Calu3 (cell line): ENCODE results near the gene PLN. TPM values are rescaled to one million over a fixed set of nuclear protein-coding genes. Genes with fewer than 3 reads are reported as not detected.

Experiments
- BruUV-seq: library from RNA; stranded (reverse); fragments of 400-500 nt; replicated peaks from 2 replicates; lab custom pipeline; 2021; lab: Mats Ljungman, UMichigan
- CTCF ChIA-PET: fragments of 300-600 bp; sonication (Branson Sonifier 250); formaldehyde crosslinking; loops from one replicate; lab custom pipeline; 2022; ENCODE audit warnings: antibody characterized with exemption; lab: Charles Lee
- DNase-seq: peaks from one replicate; pipeline ENCODE4 v3.0.0; 2022
- H3K27ac Mint-ChIP-seq: one replicate; pipeline ENCODE4 v1.8.0; 2022; ENCODE audit warnings: mixed read lengths; ENCODE audit not compliant: unreplicated experiment
- H3K27me3 Mint-ChIP-seq: one replicate; pipeline ENCODE4 v1.8.0; 2022; ENCODE audit warnings: mixed read lengths; ENCODE audit not compliant: unreplicated experiment
- H3K36me3 Mint-ChIP-seq: one replicate; pipeline ENCODE4 v1.8.0; 2022; ENCODE audit warnings: mild to moderate bottlenecking, moderate library complexity, mixed read lengths; ENCODE audit not compliant: insufficient read depth, unreplicated experiment
- H3K4me1 Mint-ChIP-seq: one replicate; pipeline ENCODE4 v1.8.0; 2022; ENCODE audit warnings: mild to moderate bottlenecking, low read depth, mixed read lengths; ENCODE audit not compliant: unreplicated experiment
- H3K4me3 Mint-ChIP-seq: one replicate; pipeline ENCODE4 v1.8.0; 2022; ENCODE audit warnings: mild to moderate bottlenecking, low read depth, moderate library complexity, mixed read lengths; ENCODE audit not compliant: unreplicated experiment
- H3K9me3 Mint-ChIP-seq: one replicate; pipeline ENCODE4 v1.8.0; 2022; ENCODE audit warnings: low read depth, mixed read lengths; ENCODE audit not compliant: unreplicated experiment
- intact Hi-C: fragments of 100-400 bp; cut with micrococcal nuclease; formaldehyde crosslinking; loops from one replicate; pipeline ENCODE4 v1.10.0; 2022; ENCODE audit not compliant: unreplicated experiment
- total RNA-seq: library from RNA; stranded (reverse); gene quantifications from 2 replicates; pipeline ENCODE4 v1.2.3, GENCODE V29; 2022
- TF ChIP-seq, protein P1 (sequence below): fragments of 200-600 bp; IDR thresholded peaks from one replicate; pipeline ENCODE4 v1.8.0; 2022; ENCODE audit warnings: antibody characterized with exemption; ENCODE audit not compliant: unreplicated experiment

Gene PLN
- total RNA-seq, 1 experiment from 2014 or later = not detected

GRCh38 chr6:118546164-118546879 is 1.8 kb upstream of the PLN start:
- H3K9me3 Mint-ChIP-seq = no peaks in the 10 kb centered on the region
- DNase-seq = no peak
- H3K27me3 Mint-ChIP-seq = no peaks in the 10 kb centered on the region
- TF ChIP-seq, protein P1, sequence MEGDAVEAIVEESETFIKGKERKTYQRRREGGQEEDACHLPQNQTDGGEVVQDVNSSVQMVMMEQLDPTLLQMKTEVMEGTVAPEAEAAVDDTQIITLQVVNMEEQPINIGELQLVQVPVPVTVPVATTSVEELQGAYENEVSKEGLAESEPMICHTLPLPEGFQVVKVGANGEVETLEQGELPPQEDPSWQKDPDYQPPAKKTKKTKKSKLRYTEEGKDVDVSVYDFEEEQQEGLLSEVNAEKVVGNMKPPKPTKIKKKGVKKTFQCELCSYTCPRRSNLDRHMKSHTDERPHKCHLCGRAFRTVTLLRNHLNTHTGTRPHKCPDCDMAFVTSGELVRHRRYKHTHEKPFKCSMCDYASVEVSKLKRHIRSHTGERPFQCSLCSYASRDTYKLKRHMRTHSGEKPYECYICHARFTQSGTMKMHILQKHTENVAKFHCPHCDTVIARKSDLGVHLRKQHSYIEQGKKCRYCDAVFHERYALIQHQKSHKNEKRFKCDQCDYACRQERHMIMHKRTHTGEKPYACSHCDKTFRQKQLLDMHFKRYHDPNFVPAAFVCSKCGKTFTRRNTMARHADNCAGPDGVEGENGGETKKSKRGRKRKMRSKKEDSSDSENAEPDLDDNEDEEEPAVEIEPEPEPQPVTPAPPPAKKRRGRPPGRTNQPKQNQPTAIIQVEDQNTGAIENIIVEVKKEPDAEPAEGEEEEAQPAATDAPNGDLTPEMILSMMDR = no peak
- no peak overlapping the region for H3K4me3 Mint-ChIP-seq
- intact Hi-C loops = no loop called here
- peaks cover 5% of the 10 kb centered on the region for H3K4me1 Mint-ChIP-seq
- BruUV-seq = no TSS peak
- no peak overlapping the region for H3K27ac Mint-ChIP-seq
- no peaks in the 10 kb centered on the region for H3K36me3 Mint-ChIP-seq
- CTCF ChIA-PET = no interaction called here

GRCh38 chr6:118546880-118547218 is 1.2 kb upstream of the PLN start:
- Mint-ChIP-seq H3K27ac (no peak overlapping the region), H3K4me1 (peaks cover 5% of the 10 kb centered on the region), H3K4me3 (no peak overlapping the region), H3K9me3 (no peaks in the 10 kb centered on the region), H3K27me3 (no peaks in the 10 kb centered on the region), H3K36me3 (no peaks in the 10 kb centered on the region)
- CTCF ChIA-PET = no interaction called here
- no TSS peak for BruUV-seq
- DNase-seq = no peak
- TF ChIP-seq, protein P1 = no peak
- intact Hi-C loops = no loop called here

DNA sequence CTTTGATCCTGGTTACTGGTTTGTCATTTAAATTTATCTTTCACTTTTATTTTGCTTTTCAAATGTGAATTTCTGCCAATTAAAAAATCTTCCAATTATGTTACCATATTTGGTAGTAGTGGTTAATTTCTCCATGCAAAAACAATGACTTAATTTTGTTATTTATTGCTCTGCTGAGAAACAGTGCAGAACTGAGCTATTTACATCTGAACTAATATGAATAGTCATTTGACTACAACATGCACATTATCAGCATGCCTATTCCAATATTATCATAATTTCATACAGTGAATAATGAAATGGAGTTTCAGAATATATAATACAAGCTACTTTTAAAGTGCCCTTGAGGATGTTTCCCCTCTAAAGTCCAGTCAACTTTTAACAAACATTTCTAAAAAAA is 517 bp downstream of the PLN start:
- Mint-ChIP-seq H3K27ac (no peak overlapping the region), H3K36me3 (no peaks in the 10 kb centered on the region), H3K4me1 (peaks cover 5% of the 10 kb centered on the region), H3K27me3 (no peaks in the 10 kb centered on the region), H3K4me3 (no peak overlapping the region), H3K9me3 (no peaks in the 10 kb centered on the region)
- intact Hi-C loops = no loop called here
- DNase-seq = no peak
- CTCF ChIA-PET = no interaction called here
- TF ChIP-seq, protein P1 = no peak
- no TSS peak for BruUV-seq

DNA sequence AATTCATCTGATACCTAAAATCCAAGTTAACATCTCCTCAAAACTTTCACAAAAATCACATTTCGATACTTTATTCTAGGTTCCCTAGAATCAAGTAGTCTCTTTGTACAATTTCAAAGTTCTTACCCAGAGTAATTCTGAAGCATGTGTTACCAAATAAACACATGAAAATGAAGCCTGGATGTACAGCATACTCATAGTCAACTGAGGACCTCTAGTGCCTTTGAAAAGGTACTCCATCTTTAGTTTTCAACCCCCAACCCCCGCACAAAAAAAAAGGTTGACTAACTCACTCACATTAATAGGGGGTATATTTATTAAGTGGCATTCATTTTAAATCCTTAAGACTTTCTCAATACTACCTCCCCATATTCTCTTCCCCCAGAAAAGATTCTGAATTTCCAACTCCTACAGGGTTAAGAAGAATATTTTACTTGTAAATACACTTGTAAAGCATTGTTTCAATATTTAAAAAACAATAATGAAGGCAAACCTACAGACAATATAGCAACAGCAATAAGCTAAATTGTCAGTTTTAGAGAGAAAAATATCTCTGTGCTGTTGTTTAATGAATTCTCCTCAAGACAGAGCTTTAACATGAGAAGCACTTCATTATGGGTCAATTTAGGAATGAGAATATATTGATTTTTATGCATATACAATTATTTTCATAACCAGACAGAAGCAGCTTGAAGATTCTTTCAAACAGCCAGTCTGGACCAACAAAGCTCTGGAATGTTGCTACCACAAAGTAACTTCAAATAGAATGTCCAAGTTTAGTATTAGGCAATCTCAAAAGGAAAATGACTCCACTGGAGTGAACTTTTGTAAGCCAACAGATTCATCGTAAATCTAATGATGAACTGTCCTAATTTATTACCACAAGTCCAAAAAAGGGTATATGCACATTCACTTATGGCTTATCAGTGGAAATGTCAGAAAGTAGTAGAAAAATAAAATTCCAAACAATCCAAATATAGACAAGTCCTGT is 3.3 kb downstream of the PLN start:
- no TSS peak for BruUV-seq
- TF ChIP-seq, protein P1 = peak; percentile 15
- Mint-ChIP-seq H3K36me3 (no peaks in the 10 kb centered on the region), H3K27me3 (no peaks in the 10 kb centered on the region), H3K4me1 (peaks cover 5% of the 10 kb centered on the region), H3K27ac (no peak overlapping the region), H3K4me3 (no peak overlapping the region), H3K9me3 (no peaks in the 10 kb centered on the region)
- CTCF ChIA-PET = no interaction called here
- intact Hi-C loops = loop anchor here (1.0 to 2.0 kb wide), 4 partner anchors 43 to 711 kb away; no protein-coding TSS in a partner anchor
- DNase-seq = peak; percentile 16
